GM18511 (cell line): ENCODE results near the gene USH1G.
"Not testable (repeated sequence)": the region's sequence is repeated elsewhere in the genome, so short reads cannot be mapped to it uniquely, and the experiment has no call there.

Source experiments
- ATAC-seq: cut with Tn5 transposase; IDR thresholded peaks from one replicate; pipeline ENCODE4 v1.9.1; 2021; ENCODE audit warnings: mild to moderate bottlenecking, moderate library complexity; ENCODE audit not compliant: unreplicated experiment

Gene USH1G

DNA sequence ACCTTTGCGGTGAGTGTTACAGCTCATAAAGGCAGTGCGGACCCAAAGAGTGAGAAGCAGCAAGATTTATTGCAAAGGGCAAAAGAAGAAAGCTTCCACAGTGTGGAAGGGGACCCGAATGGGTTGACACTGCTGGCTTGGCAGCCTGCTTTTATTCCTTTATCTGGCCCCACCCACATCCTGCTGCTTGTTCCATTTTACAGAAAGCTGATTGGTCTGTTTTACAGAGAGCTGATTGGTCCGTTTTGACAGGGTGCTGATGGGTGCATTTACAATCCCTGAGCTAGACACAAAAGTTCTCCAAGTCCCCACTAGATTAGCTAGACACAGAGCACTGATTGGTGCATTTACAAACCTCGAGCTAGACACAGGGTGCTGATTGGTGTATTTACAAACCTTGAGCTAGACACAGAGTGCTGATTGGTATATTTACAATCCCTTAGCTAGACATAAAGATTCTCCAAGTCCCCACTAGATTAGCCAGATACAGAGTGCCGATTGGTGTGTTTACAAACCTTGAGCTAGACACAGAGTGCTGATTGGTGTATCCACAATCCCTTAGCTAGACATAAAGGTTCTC lies 16.8 kb downstream of the USH1G start:
- not testable (repeated sequence) for ATAC-seq

- no peak for ATAC-seq
Measured at GRCh38 chr17:74904687-74905409, 18.2 kb downstream of the USH1G start.

DNA sequence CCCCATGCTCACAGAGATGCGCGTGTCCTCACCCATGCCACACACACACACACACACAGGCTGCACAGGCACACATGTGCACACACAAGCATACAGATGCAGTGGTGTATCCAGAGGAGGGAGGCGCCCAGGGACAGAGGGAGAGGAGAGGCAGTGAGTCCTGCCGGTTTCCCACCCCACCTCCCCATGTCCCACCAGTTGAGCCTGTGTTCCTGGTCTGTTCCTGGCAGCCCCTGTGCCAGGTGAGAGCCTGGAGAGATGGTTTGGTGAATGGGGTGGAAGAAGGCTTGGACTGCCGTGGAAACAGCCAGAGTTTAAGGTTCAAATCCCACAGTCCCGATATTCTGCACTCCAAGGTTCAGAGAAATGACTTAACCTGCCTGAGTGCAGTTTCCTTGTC lies 19.4 kb downstream of the USH1G start:
- ATAC-seq, result no peak

DNA sequence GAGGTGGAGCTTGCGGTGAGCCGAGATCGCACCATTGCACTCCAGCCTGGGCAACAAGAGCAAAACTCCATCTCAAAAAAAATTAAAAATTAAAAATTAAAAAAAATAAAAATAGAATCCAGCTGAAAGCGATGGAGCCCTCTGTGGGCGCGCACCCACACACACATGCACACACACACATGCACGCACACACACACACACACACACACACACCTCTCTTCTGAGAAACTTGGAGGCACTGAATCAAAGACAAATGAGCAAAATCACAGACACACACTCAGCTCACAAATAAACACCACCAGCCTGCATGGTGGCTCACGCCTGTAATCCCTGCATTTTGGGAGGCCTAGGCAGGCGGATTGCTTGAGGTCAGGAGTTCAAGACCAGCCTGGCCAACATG lies 20.0 kb downstream of the USH1G start:
- ATAC-seq, result no peak

- no peak for ATAC-seq
Measured at GRCh38 chr17:74901353-74902135, 21.5 kb downstream of the USH1G start.

- ATAC-seq, result no peak
Measured at GRCh38 chr17:74900208-74900607, 22.8 kb downstream of the USH1G start.

- ATAC-seq, result no peak
Measured at GRCh38 chr17:74898376-74898946, 24.6 kb downstream of the USH1G start.

DNA sequence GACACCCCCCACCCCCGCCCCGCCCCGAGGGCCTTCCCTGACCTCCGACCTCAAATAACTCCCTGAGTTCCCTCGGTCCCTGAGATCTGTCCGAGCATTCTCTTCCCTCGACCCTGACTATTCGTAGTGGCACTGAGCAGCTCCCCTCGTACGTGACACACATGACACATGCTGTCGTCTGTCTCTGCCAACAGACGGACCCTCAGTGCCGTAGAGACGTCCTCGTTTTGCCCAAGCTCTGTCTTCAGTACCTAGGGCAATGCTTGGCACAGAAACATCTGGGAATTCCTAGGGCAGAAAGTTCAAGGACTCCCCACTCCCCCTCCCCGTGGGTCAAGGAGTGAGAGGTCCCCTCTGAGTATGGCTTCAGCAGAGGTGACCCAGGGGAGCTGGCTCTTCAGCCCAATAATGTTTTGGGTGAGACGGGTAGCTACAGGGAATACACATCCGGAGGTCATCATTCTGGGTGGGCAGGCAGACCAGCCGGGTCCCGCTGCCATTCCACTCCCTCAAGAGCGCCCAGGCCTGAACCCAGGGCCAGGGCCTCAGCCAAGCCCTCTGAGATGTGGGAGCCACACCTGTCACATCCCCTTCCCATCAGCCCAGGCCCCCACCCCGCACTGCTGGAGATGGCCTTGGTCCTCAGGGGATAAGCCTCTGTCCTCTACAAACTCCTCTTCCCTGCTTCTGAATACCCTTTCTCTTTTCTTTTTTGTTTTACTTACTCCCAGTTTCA lies 29.0 kb downstream of the USH1G start:
- ATAC-seq, result no peak

DNA sequence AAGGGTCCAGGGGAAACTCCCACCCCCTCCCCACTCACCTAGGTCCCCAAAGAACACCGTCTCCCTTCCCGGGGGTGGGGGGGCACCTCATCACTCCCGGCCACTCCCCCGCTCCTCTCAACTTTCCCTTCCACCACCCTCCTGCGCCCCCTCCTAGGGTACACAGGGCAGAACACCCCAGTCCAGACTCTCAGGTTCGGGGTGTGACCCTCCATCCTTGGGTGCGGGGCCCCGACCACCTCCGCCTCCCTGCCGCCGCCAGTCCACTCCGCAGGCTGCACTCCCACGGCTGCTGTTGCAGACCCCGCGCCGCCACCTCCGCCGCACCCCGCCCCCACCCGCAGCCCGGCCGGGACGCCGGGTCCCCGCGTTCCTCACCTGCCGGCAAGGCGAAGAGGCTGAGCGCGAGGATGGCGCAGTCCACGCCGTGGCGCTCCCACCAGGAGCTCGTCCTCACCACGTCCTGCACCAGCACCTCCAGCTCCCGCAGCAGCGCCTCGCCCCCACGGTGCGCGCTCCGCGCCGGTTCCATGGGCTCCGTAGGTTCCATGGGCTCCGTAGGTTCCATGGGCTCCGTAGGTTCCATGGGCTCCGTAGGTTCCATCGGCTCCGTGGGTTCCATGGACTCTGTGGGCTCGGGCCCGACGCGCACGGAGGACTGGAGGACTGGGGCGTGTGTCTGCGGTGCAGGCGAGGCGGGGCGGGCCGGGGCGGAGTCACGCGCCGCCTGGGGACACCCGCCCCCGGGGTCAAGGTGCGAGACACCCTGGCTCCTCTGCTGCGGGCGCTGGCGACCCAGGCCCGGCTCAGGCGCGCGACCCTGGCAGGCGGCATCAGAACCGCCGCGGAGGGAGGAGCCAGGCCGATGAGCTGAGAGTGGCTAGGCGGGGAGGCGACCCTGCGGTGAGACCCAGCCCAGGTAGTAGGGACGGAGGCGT lies 29.8 kb downstream of the USH1G start, which contains the start of gene FADS6:
Gene FADS6 (minus strand): TSS at position 660 of the 938 bp plus-strand sequence. CDS start 38 bp downstream, at position 622.
- ATAC-seq, result no peak

- no peak for ATAC-seq
Measured at GRCh38 chr17:74892013-74892841, 30.8 kb downstream of the USH1G start.

GRCh38 chr17:74890554-74890953 lies 32.5 kb downstream of the USH1G start:
- no peak for ATAC-seq

DNA sequence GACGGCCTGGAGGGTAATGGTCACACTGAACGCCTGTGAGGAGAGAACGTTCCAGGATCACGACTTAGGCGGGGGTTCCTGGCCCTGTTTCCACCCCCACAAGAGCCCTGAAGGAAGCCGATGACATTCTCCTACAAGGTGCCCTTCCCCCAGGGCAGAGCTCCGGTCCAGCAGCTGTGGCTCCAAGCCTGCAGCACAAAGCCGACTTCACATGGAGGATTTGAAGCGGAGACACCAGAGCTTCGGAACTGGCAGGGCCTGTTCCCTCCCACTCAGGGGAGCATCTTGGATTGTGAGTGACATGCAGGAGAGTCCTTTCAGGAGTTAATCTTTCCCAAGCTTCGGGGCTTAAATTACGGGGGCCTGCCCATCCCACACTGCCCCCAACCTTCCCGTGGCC lies 34.6 kb downstream of the USH1G start:
- ATAC-seq, result no peak

DNA sequence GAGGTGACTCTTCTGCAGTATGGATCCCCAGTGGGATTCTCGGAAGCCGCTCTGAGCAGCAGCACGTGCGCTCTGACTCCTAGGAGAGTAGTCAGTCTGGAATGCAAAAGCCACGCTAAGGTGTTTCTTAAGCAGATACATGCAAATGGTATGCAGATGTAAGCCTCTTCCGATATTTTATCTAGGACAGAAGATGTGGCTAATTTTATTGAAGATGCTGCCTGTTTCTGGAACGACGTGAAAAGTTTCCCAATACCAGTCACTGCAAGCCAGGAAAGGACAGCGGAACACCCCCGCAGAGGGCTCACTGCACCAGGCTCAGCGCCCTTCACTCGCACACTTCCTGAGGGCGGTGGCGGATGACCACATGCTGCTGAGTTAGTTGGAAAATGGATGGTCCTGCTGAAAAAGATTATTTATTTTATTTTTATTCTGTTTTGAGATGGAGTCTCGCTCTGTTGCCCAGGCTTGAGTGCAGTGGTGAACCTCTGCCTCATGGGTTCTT lies 39.8 kb downstream of the USH1G start:
- ATAC-seq, result no peak

DNA sequence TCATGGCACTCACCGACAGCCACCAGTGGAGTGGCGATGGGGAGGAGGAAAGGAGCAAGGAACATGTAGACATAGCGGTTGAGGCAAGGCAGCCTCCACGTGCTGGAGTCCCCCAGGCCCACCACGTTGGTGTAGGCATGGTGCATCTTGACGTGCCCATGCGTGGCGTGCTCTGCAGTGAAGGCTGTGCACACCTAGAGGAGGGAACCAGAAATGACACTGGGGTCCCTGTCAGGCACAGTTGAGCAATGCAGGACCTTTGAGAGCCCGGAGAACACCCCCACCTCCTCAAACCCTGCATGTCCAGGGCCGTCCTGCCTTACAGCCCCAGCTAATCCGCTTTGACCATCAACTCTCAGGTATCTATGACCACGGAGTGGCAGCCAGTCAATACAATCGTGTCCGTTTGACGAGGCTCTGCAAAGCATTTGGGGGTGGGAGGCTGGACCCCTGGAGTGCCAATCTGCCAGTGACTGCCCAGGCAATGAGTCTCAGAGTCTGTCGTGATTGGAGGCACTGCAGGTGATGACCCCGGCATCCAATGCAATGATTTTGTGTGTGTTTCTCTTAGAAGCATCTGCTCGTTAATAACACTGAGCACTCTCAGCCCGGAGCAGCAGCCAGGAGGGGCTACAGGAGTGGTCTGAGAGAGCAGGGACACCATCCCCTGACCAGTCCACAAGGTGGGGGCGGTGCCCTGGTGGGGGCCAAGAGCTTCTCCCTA lies 40.4 kb downstream of the USH1G start:
- ATAC-seq, result no peak

GRCh38 chr17:74881073-74881472 lies 42.0 kb downstream of the USH1G start:
- ATAC-seq, result no peak

GRCh38 chr17:74879308-74879707 lies 43.7 kb downstream of the USH1G start:
- no peak for ATAC-seq

DNA sequence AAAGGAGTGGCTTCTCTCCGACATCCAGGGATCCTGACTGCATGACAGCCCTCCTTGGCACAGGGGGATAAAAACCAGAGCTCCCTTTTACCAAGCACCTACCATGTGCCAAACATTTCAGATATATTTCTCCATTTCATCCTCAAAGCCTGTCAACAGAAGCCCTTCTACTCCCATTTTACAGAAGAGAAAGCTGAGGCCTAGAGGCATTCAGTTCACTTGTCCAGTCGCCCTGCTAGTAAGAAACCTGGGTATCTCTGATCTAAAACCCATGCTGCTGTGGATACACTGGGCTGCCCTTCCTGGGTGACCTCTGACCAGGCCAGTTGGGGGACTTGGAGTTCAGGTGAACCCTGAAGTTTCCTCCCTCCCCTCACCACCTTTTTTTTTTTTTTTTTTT lies 44.4 kb downstream of the USH1G start:
- no peak for ATAC-seq
